SH-SY5Y (cell line): ENCODE data around the gene ZSWIM6.

Experiments
- GATA2 ChIP-seq: IDR thresholded peaks from 2 replicates; pipeline ENCODE4 v1.6.1; 2011; ENCODE audit warnings: mild to moderate bottlenecking, low read depth, low read length
- GATA3 ChIP-seq: IDR thresholded peaks from 2 replicates; pipeline ENCODE4 v1.6.1; 2011; ENCODE audit warnings: low read depth, mild to moderate bottlenecking, low read length, moderate library complexity

DNA sequence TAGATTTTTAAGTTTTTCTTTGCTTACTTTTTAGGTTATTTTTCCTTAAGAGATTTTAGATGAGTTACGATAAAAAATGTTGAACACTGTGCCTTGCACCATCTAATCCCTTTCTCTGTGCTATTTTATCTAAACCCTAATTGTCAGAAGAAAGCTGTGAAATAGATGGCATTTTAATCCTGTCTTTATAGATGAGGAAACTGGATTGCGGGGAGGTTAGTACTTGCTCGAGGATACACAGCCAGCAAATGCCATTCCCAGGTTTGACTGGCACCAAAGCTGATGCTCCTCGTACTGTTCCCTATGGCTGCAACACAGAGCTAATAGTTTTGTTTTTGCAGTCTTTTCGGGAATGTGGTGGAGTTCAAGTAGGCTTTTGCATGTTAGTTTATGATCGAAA, 82.7 kb downstream of the ZSWIM6 start:
- TF ChIP-seq GATA2, result no peak
- no peak for TF ChIP-seq GATA3
